Measurements from ENCODE around the gene PTPRZ1.

Gene PTPRZ1

GRCh38 chr7:121872831-121873288 is at the start of gene PTPRZ1:
Gene PTPRZ1 (plus strand): TSS chr7:121873161. CDS start chr7:121873500, 339 bp downstream.
- no peak for DNase-seq

- no peak for DNase-seq
Measured at GRCh38 chr7:121824276-121824675, 48.7 kb upstream of the PTPRZ1 start.

DNA sequence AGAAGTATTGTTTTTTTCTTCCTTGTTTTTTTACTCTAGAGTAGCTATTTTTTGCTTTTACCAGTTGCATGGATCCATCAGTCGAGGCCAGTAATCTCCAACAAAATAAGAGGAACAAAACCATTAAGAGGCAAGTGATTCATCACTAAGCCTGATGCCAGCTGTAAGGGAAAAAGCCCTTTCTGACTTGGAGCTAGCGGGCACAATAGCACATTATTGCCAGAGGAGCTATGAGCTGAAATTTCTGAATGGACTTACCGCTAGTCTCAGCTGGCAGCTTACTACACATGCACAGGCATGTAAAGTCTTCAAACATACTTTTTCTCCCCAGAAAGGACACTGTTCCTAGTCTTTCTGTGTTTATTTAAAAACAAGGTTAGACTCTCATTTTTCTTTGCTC is 41.6 kb upstream of the PTPRZ1 start:
- no peak for DNase-seq

GRCh38 chr7:121831801-121832200 is 41.2 kb upstream of the PTPRZ1 start:
- no peak for DNase-seq

DNA sequence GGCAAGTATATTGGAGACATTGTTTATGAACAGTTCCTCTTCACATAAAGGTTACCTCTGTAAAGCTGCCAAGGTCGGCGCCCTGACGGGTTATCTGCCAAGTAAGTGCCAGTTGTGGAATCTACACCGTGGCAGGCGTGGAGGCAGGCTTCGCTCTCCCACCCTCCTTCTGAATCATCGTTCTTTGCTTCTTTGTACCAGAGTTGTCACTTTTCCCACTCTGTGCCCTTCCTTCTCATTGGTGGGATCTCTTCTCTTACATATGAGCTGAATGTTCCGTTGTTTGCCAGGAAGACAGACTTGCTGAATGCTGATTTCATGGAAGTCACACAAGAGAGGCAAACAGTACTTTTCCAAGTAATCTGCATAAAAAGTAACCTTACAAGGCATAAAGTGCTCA is 40.6 kb upstream of the PTPRZ1 start:
- no peak for DNase-seq

GRCh38 chr7:121833991-121834390 is 39.0 kb upstream of the PTPRZ1 start:
- no peak for DNase-seq

DNA sequence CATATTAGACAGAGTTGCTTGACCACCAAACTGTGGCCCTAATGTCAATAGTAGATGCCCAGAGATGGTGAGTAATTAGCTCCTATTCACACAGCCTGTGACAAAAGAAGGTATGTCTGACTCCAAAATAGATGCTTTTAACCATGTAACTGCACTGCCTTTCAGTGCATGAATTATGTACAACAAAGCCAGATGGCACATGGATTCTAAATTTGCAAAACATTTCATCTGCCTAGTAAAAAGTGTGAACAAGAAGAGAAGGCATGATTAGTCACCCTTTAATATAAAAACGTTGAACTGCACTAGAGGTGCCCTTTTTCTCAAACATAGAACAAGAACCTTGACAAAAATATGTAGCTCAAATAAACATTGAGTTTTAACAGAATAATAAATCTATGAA is 35.5 kb upstream of the PTPRZ1 start:
- no peak for DNase-seq

GRCh38 chr7:121847041-121847440 is 25.9 kb upstream of the PTPRZ1 start:
- no peak for DNase-seq

- no peak for DNase-seq
Measured at GRCh38 chr7:121853307-121853706, 19.7 kb upstream of the PTPRZ1 start.

GRCh38 chr7:121860953-121861352 is 12.0 kb upstream of the PTPRZ1 start:
- DNase-seq: no peak

DNA sequence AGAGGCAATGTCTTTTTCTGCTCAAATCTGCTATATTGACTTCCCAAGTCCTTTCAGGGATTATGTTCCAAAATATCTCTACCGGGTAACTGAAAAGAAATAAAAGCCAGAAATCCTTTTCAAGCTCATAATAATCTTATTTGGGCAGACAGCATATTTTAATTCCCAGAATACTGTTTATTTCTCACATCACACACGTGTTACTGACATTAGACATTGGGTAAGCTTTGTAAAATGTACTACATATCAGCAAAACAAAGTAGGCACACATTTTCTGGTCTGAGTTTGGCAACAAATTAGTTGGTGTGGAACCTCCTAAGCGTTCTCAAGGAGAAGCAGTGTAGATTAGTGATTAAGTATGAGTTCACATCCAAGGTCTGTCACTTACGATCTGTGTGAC is 10.4 kb upstream of the PTPRZ1 start:
- no peak for DNase-seq

GRCh38 chr7:121871188-121871587 is 1.8 kb upstream of the PTPRZ1 start:
- no peak for DNase-seq

GRCh38 chr7:121873289-121874194 is 581 bp downstream of the PTPRZ1 start:
- no peak for DNase-seq

GRCh38 chr7:121874298-121874697 is 1.3 kb downstream of the PTPRZ1 start:
- DNase-seq: no peak

DNA sequence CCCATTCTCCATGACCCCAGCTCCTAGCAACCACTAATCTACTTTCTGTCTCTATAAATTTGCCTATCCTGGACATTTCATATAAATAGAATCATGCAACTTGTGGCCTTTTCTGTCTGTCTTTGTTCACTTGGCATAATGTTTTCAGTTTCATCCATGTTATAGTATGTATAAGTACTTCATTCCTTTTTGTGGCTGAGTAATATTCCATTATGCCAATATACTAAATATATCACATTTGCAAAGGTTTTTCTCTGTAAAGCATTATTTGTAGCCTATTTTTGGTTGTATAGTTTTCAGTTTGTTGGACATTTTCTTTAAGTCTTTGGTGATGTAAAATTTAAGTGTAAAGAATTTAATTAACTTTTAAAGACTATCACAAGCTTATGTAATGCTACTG is 2.2 kb downstream of the PTPRZ1 start:
- no peak for DNase-seq

GRCh38 chr7:121876656-121877500 is 3.9 kb downstream of the PTPRZ1 start:
- DNase-seq: no peak

- DNase-seq: no peak
Measured at GRCh38 chr7:121878918-121879464, 6.0 kb downstream of the PTPRZ1 start.

DNA sequence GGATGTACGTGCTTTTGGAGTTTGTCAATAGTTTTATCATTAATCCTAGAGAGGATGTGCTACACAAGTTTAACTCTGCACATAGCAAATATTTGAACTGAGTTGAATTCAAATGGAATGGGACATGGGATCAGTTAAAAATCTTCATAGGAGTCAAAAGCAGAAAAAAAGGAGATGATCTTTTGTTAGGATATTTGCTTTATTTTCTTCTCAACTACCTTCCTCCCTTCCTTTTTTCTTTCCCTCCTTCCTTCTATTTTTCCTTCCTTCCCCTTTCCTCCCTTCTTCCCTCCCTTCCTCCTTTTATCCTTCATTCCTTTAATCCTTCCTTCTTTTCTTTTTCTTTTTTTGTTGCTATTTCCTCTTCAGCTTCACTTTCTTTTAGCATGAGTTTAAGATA is 6.6 kb downstream of the PTPRZ1 start:
- DNase-seq: no peak

- no peak for DNase-seq
Measured at GRCh38 chr7:121882731-121883130, 9.8 kb downstream of the PTPRZ1 start.

GRCh38 chr7:121885166-121885920 is 12.4 kb downstream of the PTPRZ1 start:
- no peak for DNase-seq

DNA sequence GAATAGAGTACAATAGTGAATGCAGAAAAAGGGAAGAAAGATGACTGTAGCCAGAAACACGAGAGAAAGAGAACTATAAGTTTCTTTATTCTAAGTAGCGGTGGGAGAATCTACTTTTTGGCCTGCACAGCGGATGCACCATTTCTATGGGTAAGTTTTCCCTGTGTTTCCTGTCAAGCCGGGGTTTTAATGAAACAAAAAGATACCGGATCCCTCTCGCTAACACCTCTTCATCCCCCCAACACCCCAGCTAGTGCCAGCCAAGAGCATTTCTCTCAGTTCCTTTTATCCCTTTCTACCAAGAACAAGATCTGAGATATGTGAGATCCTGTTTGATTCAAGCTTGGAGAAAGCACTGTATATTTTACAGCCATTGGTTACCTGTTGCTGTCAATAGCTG is 14.7 kb downstream of the PTPRZ1 start:
- DNase-seq: no peak

GRCh38 chr7:121890833-121891232 is 17.9 kb downstream of the PTPRZ1 start:
- DNase-seq: no peak

DNA sequence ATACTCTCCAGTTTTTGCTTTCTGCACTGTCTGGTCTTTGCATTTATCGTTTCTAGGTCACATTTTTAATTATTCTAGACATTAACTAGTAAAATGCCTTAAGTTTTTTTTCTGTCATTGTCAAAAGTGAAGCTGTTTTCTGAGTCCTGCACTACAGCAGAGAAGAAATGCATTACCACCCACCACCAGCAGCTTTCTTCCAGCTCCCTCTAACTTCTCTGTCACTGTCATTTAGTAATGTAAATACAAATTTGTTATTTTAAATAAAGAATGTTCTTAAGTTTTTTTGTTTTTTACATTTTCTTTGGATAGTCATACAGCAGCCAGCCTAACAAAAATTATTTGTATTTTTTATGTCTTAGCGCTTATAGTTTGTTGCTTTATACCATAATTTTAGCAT is 18.8 kb downstream of the PTPRZ1 start:
- no peak for DNase-seq
